ENCODE measurements around the gene TOX3.

The TOX3 gene

GRCh38 chr16:52499060-52499440, 47.9 kb downstream of the TOX3 start:
- no peak overlapping the region for H3K4me3 ChIP-seq (ENCODE audit: low read length)
- no peak for TF ChIP-seq ZNF274 (IDR thresholded peaks at IDR 0.05; ENCODE audit: low read depth, low read length)

- H3K4me3 ChIP-seq (ENCODE audit: low read length) = no peak overlapping the region
- TF ChIP-seq ZNF274 (IDR thresholded peaks at IDR 0.05; ENCODE audit: low read depth, low read length) = no peak
These were observed 48.4 kb downstream of the TOX3 start for GRCh38 chr16:52498328-52499059.

DNA sequence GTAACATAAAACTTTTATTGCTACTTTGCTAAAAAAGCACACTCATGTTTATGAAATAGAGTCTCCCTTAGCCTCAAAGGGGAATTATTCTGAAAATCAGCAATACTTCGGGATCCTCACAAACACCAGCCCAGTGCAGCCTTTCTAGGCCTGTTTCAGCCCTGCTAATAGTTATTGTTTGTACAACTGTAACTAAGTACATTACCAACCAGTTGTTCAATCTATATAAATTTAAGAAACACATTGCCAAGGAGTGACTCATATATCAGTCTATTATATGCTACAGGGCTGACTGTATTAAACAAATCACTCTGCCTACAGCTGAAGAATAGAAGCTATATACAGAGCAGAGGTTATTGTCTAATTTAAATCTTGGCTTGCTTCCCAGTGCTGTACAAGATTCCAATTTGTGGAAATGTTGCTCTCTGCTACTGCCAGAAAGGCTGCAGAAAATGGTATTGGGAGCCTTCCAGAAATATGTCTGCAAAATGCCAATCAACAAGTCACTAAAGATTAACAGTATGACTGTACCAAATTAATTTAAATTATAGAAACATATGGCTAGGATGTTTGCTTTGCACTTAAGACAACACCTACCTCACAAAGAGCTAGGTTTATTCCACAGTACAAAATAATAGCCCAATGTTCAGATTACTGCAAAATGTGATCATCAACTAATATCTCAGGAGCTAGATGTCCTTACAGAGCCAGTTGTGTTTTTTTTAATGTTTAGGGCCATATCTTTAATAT, 49.7 kb downstream of the TOX3 start:
- H3K4me3 ChIP-seq (ENCODE audit: low read length) = no peak overlapping the region
- TF ChIP-seq ZNF274 (IDR thresholded peaks at IDR 0.05; ENCODE audit: low read depth, low read length) = no peak

GRCh38 chr16:52496051-52496876, 50.7 kb downstream of the TOX3 start:
- H3K4me3 ChIP-seq (ENCODE audit: low read length) = no peak overlapping the region
- TF ChIP-seq ZNF274 (IDR thresholded peaks at IDR 0.05; ENCODE audit: low read depth, low read length) = no peak

GRCh38 chr16:52494621-52495020, 52.3 kb downstream of the TOX3 start:
- H3K4me3 ChIP-seq (ENCODE audit: low read length) = no peak overlapping the region
- TF ChIP-seq ZNF274 (IDR thresholded peaks at IDR 0.05; ENCODE audit: low read depth, low read length) = no peak

DNA sequence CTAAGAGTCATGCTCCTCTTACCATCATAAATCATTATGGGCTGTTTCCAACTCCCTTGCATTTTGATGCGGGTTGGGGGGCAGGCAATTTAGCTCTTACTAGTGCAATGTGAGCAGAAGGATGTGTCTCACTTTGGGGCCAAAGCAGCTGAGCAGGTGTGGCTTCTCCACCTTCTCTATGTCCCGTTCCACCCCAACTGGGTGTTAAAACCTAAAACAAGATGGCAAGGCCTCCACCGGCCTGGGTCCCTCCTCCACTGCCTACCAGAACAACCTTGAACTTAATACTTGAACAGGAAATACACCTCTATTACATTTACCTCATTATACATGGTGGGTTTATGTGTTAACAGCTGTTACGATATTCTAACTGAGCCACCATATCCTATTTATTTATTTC, 52.8 kb downstream of the TOX3 start:
- H3K4me3 ChIP-seq (ENCODE audit: low read length) = no peak overlapping the region
- TF ChIP-seq ZNF274 (IDR thresholded peaks at IDR 0.05; ENCODE audit: low read depth, low read length) = no peak

GRCh38 chr16:52492789-52493357, 54.1 kb downstream of the TOX3 start:
- H3K4me3 ChIP-seq (ENCODE audit: low read length) = no peak overlapping the region
- no peak for TF ChIP-seq ZNF274 (IDR thresholded peaks at IDR 0.05; ENCODE audit: low read depth, low read length)

DNA sequence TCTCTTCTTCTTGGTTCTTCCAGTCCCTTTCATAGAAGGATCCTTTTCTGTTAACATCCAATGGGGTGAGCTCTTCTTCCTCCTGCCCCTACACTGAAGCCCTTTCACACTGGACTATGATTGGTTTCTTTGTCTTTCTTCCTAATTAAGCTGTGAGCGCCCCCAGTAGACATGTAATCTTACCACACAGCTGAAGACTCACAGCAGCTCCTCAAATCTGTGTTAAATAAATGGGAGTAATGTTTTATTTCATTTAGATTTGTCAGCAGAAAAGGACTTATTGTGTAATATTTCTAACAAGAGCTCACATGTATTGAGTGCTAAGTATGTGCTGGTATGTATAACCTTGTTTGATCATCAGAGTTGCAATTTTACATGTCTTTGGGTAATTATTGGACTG, 55.7 kb downstream of the TOX3 start:
- no peak overlapping the region for H3K4me3 ChIP-seq (ENCODE audit: low read length)

GRCh38 chr16:52489894-52490293, 57.0 kb downstream of the TOX3 start:
- no peak overlapping the region for H3K4me3 ChIP-seq (ENCODE audit: low read length)
- no peak for TF ChIP-seq ZNF274 (IDR thresholded peaks at IDR 0.05; ENCODE audit: low read depth, low read length)

More for the DNA sequence above, 55.7 kb downstream of the TOX3 start:
- no peak for TF ChIP-seq ZNF274 (IDR thresholded peaks at IDR 0.05; ENCODE audit: low read depth, low read length)

DNA sequence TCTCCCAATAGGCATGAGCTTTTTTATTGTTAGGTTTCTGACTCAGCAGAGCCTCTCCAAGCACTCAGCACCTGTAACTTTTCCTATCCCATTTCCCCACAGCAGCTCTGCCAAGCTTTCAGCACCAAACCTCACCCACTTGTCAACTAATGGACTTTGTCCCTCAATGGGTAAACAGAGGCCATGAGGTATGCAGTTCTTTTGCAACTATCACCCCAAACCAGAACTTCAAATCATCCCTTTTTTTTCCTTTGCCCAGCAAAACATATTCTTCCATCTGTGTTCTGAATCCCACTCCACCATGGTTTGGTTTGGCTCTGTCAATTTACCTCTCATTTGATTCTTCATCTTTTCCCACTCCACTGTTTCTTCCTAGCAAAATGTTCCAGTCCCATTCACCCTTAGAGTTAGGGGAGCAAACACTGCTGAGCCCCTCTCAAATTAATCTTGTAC, 58.1 kb downstream of the TOX3 start:
- H3K4me3 ChIP-seq (ENCODE audit: low read length) = no peak overlapping the region
- TF ChIP-seq ZNF274 (IDR thresholded peaks at IDR 0.05; ENCODE audit: low read depth, low read length) = no peak

- no peak overlapping the region for H3K4me3 ChIP-seq (ENCODE audit: low read length)
- no peak for TF ChIP-seq ZNF274 (IDR thresholded peaks at IDR 0.05; ENCODE audit: low read depth, low read length)
These were observed 59.0 kb downstream of the TOX3 start for GRCh38 chr16:52487849-52488457.

- no peak for TF ChIP-seq ZNF274 (IDR thresholded peaks at IDR 0.05; ENCODE audit: low read depth, low read length)
These were observed 66.7 kb downstream of the TOX3 start for GRCh38 chr16:52480237-52480636.

DNA sequence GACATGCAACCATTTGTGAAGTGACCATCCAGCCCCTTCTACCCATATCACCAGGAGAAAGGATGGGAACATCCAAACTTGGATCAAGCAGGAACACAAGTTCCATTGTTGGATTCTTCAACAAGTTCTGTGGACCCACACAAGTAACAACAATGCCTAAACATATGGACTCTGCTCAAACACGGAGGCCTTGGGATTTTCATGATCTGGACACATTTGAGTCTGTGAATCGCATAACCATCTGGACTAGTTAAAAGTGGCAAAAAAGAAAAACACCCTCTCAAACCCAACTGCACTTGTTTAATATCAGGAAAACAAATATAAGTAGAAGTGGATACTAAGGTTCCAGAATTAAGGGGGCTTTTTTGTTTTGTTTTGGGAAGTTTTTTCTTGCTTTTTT, 70.8 kb downstream of the TOX3 start:
- no peak for TF ChIP-seq ZNF274 (IDR thresholded peaks at IDR 0.05; ENCODE audit: low read depth, low read length)
- no peak overlapping the region for H3K4me3 ChIP-seq (ENCODE audit: low read length)

More at GRCh38 chr16:52480237-52480636, 66.7 kb downstream of the TOX3 start:
- no peak overlapping the region for H3K4me3 ChIP-seq (ENCODE audit: low read length)

- no peak overlapping the region for H3K4me3 ChIP-seq (ENCODE audit: low read length)
- no peak for TF ChIP-seq ZNF274 (IDR thresholded peaks at IDR 0.05; ENCODE audit: low read depth, low read length)
These were observed 72.3 kb downstream of the TOX3 start for GRCh38 chr16:52474679-52475078.

Measured in GM08714 (cell line).